Thymus (tissue), 11 donors: Measurements from ENCODE around the gene WDR33. TPM values are rescaled to one million over a fixed set of nuclear protein-coding genes. Genes with fewer than 3 reads are reported as not detected.

Experiments
- DNase-seq, 9 donors: peaks; one replicate each; pipeline ENCODE4 v3.0.0-alpha.2; 2013; ENCODE audit warnings: low spot score in 9 of 9, low read depth in 6 of 9, missing footprints in 1 of 9
- H3K27ac ChIP-seq, 2 donors: one replicate each; pipeline ENCODE4 v1.5.1; 2013; ENCODE audit warnings: control low read depth in 1 of 2, low read depth in 1 of 2, low read length in 1 of 2, mild to moderate bottlenecking in 1 of 2, moderate library complexity in 1 of 2
- H3K27me3 ChIP-seq, 2 donors: one replicate each; pipeline ENCODE4 v1.5.1; 2013; ENCODE audit warnings: low read length in 1 of 2; ENCODE audit not compliant: control insufficient read depth in 2 of 2, insufficient read depth in 1 of 2
- H3K36me3 ChIP-seq, 2 donors: one replicate each; pipeline ENCODE4 v1.5.1; 2013; ENCODE audit warnings: low read length in 1 of 2, mild to moderate bottlenecking in 1 of 2, moderate library complexity in 1 of 2; ENCODE audit not compliant: control insufficient read depth in 2 of 2, insufficient read depth in 2 of 2
- H3K4me1 ChIP-seq, 2 donors: one replicate each; pipeline ENCODE4 v1.5.1; 2013; ENCODE audit warnings: low read length in 2 of 2; ENCODE audit not compliant: control insufficient read depth in 2 of 2, insufficient read depth in 2 of 2
- H3K4me3 ChIP-seq, 2 donors: one replicate each; pipeline ENCODE4 v1.5.1; 2013; ENCODE audit warnings: low read length in 2 of 2, control low read depth in 1 of 2, mild to moderate bottlenecking in 1 of 2
- H3K9me3 ChIP-seq, 2 donors: one replicate each; pipeline ENCODE4 v1.5.1; 2013; ENCODE audit warnings: low read length in 1 of 2, mild to moderate bottlenecking in 1 of 2; ENCODE audit not compliant: control insufficient read depth in 2 of 2, insufficient read depth in 1 of 2
- WGBS: extraction: QIAGEN DNeasy Blood & Tissue Kit; methylation state at CpG from one replicate; pipeline ENCODE4 v1.1.7; 2013; 5-methylcytosine and 5-hydroxymethylcytosine counted together
- polyA plus RNA-seq: library from polyadenylated mRNA; stranded (reverse); fragments of 200-250 nt; gene quantifications from one replicate; pipeline ENCODE4 v1.2.3, GENCODE V29; 2013
- total RNA-seq: library from RNA; stranded (reverse); fragments of 120-200 nt; gene quantifications from one replicate; pipeline ENCODE4 v1.2.4, GENCODE V29; 2013
- donor health status: healthy.

WDR33 gene
- total and polyA plus RNA-seq, 2 donors = 26.4 to 39.0 TPM

GRCh38 chr2:127669056-127669455, 141.9 kb downstream of the WDR33 start:
- Histone ChIP-seq H3K4me1 (peaks cover 0 to under 1% of the 10 kb centered on the region in 2 donors), H3K4me3 (no peak overlapping the region), H3K9me3 (no peaks in the 10 kb centered on the region), H3K36me3 (no peaks in the 10 kb centered on the region), H3K27ac (no peak overlapping the region), H3K27me3 (peaks cover 29 to 77% of the 10 kb centered on the region in 2 donors)
- DNase-seq = no peak
- WGBS = 98% methylated on average over 7 of the region's 7 CpGs

- Histone ChIP-seq H3K4me1 (no peaks in the 10 kb centered on the region), H3K36me3 (no peaks in the 10 kb centered on the region), H3K9me3 (no peaks in the 10 kb centered on the region), H3K27ac (no peak overlapping the region), H3K27me3 (peaks cover 26 to 63% of the 10 kb centered on the region in 2 donors), H3K4me3 (no peak overlapping the region)
- WGBS = 97% methylated on average over 8 of the region's 8 CpGs
- DNase-seq = no peak
Measured at GRCh38 chr2:127665267-127665893, 145.6 kb downstream of the WDR33 start.

GRCh38 chr2:127664895-127665225, 146.1 kb downstream of the WDR33 start:
- H3K9me3 ChIP-seq = no peaks in the 10 kb centered on the region
- no peaks in the 10 kb centered on the region for H3K4me1 ChIP-seq
- H3K27ac ChIP-seq = no peak overlapping the region
- WGBS = 98% methylated on average over 6 of the region's 6 CpGs
- no peak overlapping the region for H3K4me3 ChIP-seq
- no peak for DNase-seq
- no peaks in the 10 kb centered on the region for H3K36me3 ChIP-seq
- peaks cover 26 to 61% of the 10 kb centered on the region in 2 donors for H3K27me3 ChIP-seq

- Histone ChIP-seq H3K4me3 (no peak overlapping the region), H3K36me3 (no peaks in the 10 kb centered on the region), H3K4me1 (no peaks in the 10 kb centered on the region), H3K27me3 (peaks cover 26 to 60% of the 10 kb centered on the region in 2 donors), H3K9me3 (peaks cover 0 to 5% of the 10 kb centered on the region in 2 donors), H3K27ac (no peak overlapping the region)
- no peak for DNase-seq
- WGBS = 23% methylated on average over 69 of the region's 69 CpGs
Measured at GRCh38 chr2:127664065-127664894, 146.7 kb downstream of the WDR33 start.

- no peak overlapping the region for H3K4me3 ChIP-seq
- peaks cover 26 to 54% of the 10 kb centered on the region in 2 donors for H3K27me3 ChIP-seq
- no peak for DNase-seq
- H3K9me3 ChIP-seq = peaks cover 0 to 5% of the 10 kb centered on the region in 2 donors
- 85% methylated on average over 6 of the region's 6 CpGs for WGBS
- no peaks in the 10 kb centered on the region for H3K36me3 ChIP-seq
- H3K27ac ChIP-seq = no peak overlapping the region
- no peaks in the 10 kb centered on the region for H3K4me1 ChIP-seq
Measured at GRCh38 chr2:127663566-127664064, 147.4 kb downstream of the WDR33 start.

GRCh38 chr2:127662937-127663565, 147.9 kb downstream of the WDR33 start:
- Histone ChIP-seq H3K27ac (no peak overlapping the region), H3K36me3 (no peaks in the 10 kb centered on the region), H3K9me3 (peaks cover 0 to 5% of the 10 kb centered on the region in 2 donors), H3K27me3 (peaks cover 26 to 51% of the 10 kb centered on the region in 2 donors), H3K4me3 (no peak overlapping the region), H3K4me1 (no peaks in the 10 kb centered on the region)
- 94% methylated on average over 9 of the region's 9 CpGs for WGBS
- no peak for DNase-seq

GRCh38 chr2:127661949-127662510, 148.9 kb downstream of the WDR33 start:
- no peak for DNase-seq
- no peaks in the 10 kb centered on the region for H3K4me1 ChIP-seq
- WGBS = 88% methylated on average over 9 of the region's 9 CpGs

GRCh38 chr2:127661072-127661649, 149.8 kb downstream of the WDR33 start:
- Histone ChIP-seq H3K4me1 (no peaks in the 10 kb centered on the region), H3K36me3 (no peaks in the 10 kb centered on the region), H3K27ac (no peak overlapping the region), H3K4me3 (no peak overlapping the region), H3K9me3 (peaks cover 0 to 5% of the 10 kb centered on the region in 2 donors), H3K27me3 (peaks cover 26 to 41% of the 10 kb centered on the region in 2 donors)
- 98% methylated on average over 14 of the region's 14 CpGs for WGBS
- no peak for DNase-seq

More at GRCh38 chr2:127661949-127662510, 148.9 kb downstream of the WDR33 start:
- H3K9me3 ChIP-seq = peaks cover 0 to 5% of the 10 kb centered on the region in 2 donors
- peaks cover 26 to 50% of the 10 kb centered on the region in 2 donors for H3K27me3 ChIP-seq
- H3K36me3 ChIP-seq = no peaks in the 10 kb centered on the region
- no peak overlapping the region for H3K4me3 ChIP-seq
- no peak overlapping the region for H3K27ac ChIP-seq
